HL-60/S4 (cell line): ENCODE data around the gene ITPRIP.

Experiments used
- in situ Hi-C: fragments of 300-500 bp; cut with MboI; formaldehyde crosslinking; loops from 2 replicates; pipeline ENCODE4 v1.14.3; 2022; ENCODE audit warnings: low sequenced_read_pairs

The ITPRIP gene

GRCh38 chr10:104342941-104343411, 4.7 kb upstream of the ITPRIP start:
- in situ Hi-C loops = no loop called here

- in situ Hi-C loops = no loop called here
Observed at GRCh38 chr10:104340641-104341040, 2.4 kb upstream of the ITPRIP start.

- in situ Hi-C loops = no loop called here
Observed at GRCh38 chr10:104340111-104340526, 1.9 kb upstream of the ITPRIP start.

- in situ Hi-C loops = no loop called here
Observed at GRCh38 chr10:104339469-104340110, 1.3 kb upstream of the ITPRIP start.

- in situ Hi-C loops = no loop called here
Observed at GRCh38 chr10:104337521-104337984, 712 bp downstream of the ITPRIP start.

- in situ Hi-C loops = no loop called here
Observed at GRCh38 chr10:104336821-104337467, 1.3 kb downstream of the ITPRIP start.

- in situ Hi-C loops = no loop called here
Observed at GRCh38 chr10:104334965-104335650, 3.2 kb downstream of the ITPRIP start.

- in situ Hi-C loops = no loop called here
Observed at GRCh38 chr10:104334561-104334960, 3.7 kb downstream of the ITPRIP start.

- in situ Hi-C loops = no loop called here
Observed at GRCh38 chr10:104333728-104334373, 4.4 kb downstream of the ITPRIP start.

GRCh38 chr10:104333032-104333727, 5.1 kb downstream of the ITPRIP start:
- in situ Hi-C loops = no loop called here

GRCh38 chr10:104332243-104333031, 5.8 kb downstream of the ITPRIP start:
- in situ Hi-C loops = no loop called here

- in situ Hi-C loops = no loop called here
Observed at GRCh38 chr10:104331208-104331838, 6.9 kb downstream of the ITPRIP start.

- in situ Hi-C loops = no loop called here
Observed at GRCh38 chr10:104330168-104331110, 7.8 kb downstream of the ITPRIP start.

- in situ Hi-C loops = no loop called here
Observed at GRCh38 chr10:104329735-104330134, 8.5 kb downstream of the ITPRIP start.

- in situ Hi-C loops = no loop called here
Observed at GRCh38 chr10:104328896-104329710, 9.2 kb downstream of the ITPRIP start.

- in situ Hi-C loops = no loop called here
Observed at GRCh38 chr10:104328646-104328895, 9.7 kb downstream of the ITPRIP start.

GRCh38 chr10:104327745-104328645, 10.3 kb downstream of the ITPRIP start:
- in situ Hi-C loops = no loop called here
